ENCODE measurements around the gene HORMAD2.

HORMAD2 gene

GRCh38 chr22:30217698-30218560 is 137.7 kb downstream of the HORMAD2 start:
- no peak overlapping the region for H3K4me3 ChIP-seq (ENCODE audit: low read depth, low read length)
- no peak for TF ChIP-seq CTCF (IDR thresholded peaks at IDR 0.05; ENCODE audit: low read depth, low read length)
- TF ChIP-seq POLR2A (IDR thresholded peaks at IDR 0.05; ENCODE audit: extremely low read depth, insufficient read length), result no peak
- no peak for TF ChIP-seq MYC (IDR thresholded peaks at IDR 0.05; ENCODE audit: low read depth, low read length)
- TF ChIP-seq MAX (IDR thresholded peaks at IDR 0.05; ENCODE audit: low read depth, low read length), result no peak
- no peak for DNase-seq (ENCODE audit: low read depth)

DNA sequence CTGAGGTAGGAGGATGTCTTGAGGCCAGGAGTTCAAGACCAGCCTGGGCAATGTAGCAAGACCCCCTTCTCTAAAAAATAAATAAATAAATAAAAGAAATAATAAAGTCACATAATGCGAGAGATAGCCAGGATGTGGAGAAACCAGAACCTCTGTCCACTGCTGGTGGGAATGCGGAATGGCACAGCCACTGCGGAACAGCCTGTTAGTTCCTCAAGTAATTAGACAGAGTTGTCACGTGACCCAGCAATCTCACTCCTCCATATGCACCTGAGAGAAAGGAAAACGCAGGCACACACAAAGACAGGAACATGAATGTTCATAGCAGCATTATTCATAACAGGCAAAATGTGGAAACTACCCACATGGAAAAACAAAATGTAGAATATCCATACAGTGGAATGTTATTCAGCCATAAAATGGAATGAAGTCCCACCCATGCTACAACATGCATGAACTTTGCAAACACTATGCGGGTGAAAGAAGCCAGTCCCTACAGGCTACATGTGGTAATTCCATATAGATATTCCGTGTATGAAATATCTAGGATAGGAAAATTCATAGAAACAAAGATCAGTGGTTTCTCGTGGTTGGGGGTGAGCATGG is 138.9 kb downstream of the HORMAD2 start:
- TF ChIP-seq MAX (IDR thresholded peaks at IDR 0.05; ENCODE audit: low read depth, low read length), result no peak
- no peak for TF ChIP-seq MYC (IDR thresholded peaks at IDR 0.05; ENCODE audit: low read depth, low read length)
- TF ChIP-seq CTCF (IDR thresholded peaks at IDR 0.05; ENCODE audit: low read depth, low read length), result no peak
- no peak for TF ChIP-seq POLR2A (IDR thresholded peaks at IDR 0.05; ENCODE audit: extremely low read depth, insufficient read length)
- no peak for DNase-seq (ENCODE audit: low read depth)
- no peak overlapping the region for H3K4me3 ChIP-seq (ENCODE audit: low read depth, low read length)

DNA sequence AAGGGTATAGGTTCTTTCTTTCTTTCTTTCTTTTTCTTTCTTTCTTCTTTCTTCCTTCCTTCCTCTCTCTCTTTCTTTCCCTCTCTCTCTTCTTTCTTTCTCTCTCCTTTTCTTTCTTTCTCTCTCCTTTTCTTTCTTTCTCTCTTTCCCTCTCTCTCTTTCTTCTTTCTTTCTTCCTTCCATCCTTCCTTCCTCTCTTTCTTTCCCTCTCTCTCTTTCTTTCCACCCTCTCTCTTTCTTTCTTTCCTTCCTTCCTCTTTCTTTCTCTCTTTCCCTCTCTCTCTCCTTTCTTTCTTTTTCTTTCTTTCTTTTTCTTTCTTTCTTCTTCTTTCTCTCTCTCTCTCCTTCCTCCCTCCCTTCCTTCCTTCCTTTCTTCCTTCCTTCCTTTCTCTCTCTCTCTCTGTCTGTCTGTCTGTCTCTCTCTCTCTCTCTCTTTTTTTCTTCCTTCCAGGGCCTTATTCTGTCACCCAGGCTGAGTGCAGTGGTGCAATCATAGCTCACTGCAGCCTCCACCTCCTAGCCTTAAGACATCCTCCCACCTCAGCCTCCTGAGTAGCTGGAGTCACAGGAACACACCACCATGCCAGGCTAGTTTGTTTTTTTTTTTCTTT is 139.5 kb downstream of the HORMAD2 start:
- no peak for DNase-seq (ENCODE audit: low read depth)
- TF ChIP-seq MAX (IDR thresholded peaks at IDR 0.05; ENCODE audit: low read depth, low read length) (no peak), MYC (IDR thresholded peaks at IDR 0.05; ENCODE audit: low read depth, low read length) (no peak), POLR2A (IDR thresholded peaks at IDR 0.05; ENCODE audit: extremely low read depth, insufficient read length) (no peak), CTCF (IDR thresholded peaks at IDR 0.05; ENCODE audit: low read depth, low read length) (no peak)
- no peak overlapping the region for H3K4me3 ChIP-seq (ENCODE audit: low read depth, low read length)

DNA sequence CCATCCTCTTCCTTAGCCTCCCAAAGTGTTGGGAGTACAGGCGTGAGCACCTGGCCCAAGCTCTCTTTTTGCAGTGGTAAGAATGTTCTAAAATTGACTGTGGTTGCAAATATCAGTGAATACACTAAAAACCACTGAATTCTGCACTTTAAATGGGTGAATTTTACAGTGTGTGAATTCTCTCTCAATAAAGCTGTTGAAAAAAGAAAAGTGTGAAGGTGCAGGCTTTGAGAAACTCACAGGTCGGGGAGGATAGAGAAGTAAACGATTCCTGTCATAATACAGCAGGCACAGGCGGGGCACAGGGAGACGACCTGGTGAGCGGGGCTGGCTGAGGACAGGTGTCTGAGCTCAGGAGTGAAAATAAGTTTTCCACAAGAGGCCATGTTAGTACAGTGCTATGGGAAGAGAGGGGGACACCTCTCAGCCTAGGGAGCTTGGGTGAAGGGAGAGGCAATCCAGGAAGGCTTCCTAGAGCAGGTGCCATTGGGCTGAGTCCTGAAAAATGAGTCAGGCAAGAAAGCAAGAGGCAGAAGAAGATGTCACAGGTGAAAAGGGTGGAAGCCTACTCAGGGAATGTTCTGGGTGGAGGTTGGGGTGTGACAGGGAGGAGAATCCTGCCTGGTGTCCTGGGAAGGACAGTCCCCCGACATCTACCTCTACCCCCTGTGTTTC is 140.2 kb downstream of the HORMAD2 start:
- DNase-seq (ENCODE audit: low read depth), result no peak
- no peak overlapping the region for H3K4me3 ChIP-seq (ENCODE audit: low read depth, low read length)
- TF ChIP-seq MAX (IDR thresholded peaks at IDR 0.05; ENCODE audit: low read depth, low read length) (no peak), MYC (IDR thresholded peaks at IDR 0.05; ENCODE audit: low read depth, low read length) (no peak), CTCF (IDR thresholded peaks at IDR 0.05; ENCODE audit: low read depth, low read length) (no peak), POLR2A (IDR thresholded peaks at IDR 0.05; ENCODE audit: extremely low read depth, insufficient read length) (no peak)

DNA sequence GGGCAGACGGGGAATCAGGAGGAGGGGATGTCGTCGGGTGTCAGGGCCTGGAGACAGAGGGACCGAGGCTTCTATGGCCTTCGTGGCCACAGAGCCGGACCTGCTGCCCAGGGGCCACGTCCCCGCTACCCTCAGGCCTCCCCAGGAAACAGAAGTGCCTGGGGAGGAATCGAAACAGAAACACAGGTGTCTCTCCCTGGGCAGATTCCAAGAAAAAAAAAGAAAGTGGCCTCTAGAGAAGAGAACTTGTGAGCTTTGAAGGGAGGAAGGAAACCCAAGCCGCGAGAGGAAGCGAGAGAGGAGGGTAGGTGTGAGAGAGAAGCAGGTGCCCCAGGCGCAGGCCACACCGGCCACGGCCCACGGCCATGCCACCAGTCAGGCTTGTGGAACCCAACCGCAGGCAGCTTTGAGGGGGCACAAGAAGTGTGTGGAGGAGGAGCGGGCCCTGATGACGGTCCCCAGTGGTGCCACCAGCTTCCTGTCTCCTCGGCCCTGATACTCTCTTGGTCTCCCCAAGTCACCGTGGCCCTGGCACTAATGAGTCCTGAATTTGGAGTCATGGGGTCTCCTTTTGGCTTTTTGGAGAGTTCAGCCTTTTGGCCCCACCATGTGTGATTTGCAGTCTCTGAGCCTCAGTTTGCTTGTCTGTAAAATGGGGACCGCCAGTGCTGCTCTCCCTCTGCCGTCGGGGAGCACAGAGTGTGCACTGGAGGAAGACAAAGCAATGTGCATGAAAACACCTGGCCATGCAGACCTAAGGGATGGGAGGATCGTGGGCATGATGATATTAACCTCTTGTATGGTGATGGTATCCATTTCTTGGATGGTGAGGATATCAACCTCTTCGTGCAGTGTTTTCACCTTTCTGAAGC is 141.1 kb downstream of the HORMAD2 start:
- no peak for DNase-seq (ENCODE audit: low read depth)
- no peak overlapping the region for H3K4me3 ChIP-seq (ENCODE audit: low read depth, low read length)
- TF ChIP-seq CTCF (IDR thresholded peaks at IDR 0.05; ENCODE audit: low read depth, low read length), result no peak
- TF ChIP-seq POLR2A (IDR thresholded peaks at IDR 0.05; ENCODE audit: extremely low read depth, insufficient read length), result no peak
- TF ChIP-seq MYC (IDR thresholded peaks at IDR 0.05; ENCODE audit: low read depth, low read length), result no peak
- no peak for TF ChIP-seq MAX (IDR thresholded peaks at IDR 0.05; ENCODE audit: low read depth, low read length)

Measured in NB4 (cell line).